Activated CD4-positive, alpha-beta T cell treated with anti-CD3 and anti-CD28 coated beads for 24 hours (primary cell): ENCODE measurements around the gene CUL9.

Experiments
- DNase-seq, 2 donors: peaks; one replicate each; pipeline ENCODE4 v3.0.0-alpha.2; 2020; ENCODE audit warnings: low read depth in 2 of 2

CUL9 gene

DNA sequence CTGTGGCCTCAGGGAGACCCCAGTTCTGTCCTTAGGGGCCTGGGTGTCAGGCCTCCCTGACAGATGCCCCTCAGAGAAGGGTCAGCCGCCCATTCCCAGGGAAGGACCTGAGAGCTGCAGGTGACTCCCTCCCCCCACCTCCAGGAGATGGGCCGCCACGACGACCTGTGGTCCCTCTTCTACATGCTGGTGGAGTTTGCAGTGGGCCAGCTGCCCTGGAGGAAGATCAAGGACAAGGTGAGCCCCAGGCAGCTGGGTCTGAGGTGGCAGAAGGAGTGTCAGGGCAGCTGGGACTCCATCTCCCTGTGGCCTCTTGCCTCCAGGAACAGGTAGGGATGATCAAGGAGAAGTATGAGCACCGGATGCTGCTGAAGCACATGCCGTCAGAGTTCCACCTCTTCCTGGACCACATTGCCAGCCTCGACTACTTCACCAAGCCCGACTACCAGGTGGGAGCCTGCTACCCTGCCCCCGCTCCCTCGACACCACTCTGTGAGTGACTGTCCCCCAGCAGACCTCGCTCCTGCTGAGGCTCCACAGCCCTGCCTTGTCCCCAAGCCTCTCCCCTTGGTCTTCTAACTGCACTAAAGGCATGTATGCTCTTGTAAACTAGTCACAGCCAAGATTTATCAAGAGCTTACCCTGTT, 73.5 kb downstream of the CUL9 start:
- no peak for DNase-seq

DNA sequence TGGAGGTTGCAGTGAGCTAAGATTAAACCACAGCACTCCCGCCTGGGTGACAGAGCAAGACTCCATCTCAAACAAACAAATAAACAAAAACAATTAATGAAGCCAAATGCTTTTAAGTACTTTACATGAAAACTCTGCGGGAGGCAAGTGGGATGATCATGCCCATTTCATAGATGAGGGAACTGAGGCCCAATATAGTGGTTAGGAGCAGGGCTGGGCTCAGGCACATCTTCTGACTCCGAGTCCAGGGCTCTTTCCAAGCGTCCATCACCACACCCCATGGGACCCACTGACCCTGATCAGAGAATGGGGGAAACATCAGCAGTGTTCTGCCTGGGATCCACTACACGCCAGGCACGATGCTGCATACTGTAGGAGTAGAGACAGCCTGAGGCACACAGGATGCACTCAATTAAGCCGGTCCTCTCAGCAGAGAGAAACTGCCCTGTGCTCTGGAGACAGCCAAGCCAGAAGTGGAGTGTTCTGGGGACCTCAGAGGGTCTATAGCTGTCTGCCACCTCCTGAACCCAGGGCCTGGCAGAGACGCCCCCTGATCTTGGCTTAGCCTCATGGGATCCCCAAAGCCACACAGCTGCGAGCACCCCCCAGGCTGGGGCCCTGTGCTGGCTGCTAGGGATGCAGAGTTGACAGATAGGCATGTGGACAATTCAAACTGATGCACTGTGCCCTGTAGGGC, 74.8 kb downstream of the CUL9 start:
- no peak for DNase-seq

DNA sequence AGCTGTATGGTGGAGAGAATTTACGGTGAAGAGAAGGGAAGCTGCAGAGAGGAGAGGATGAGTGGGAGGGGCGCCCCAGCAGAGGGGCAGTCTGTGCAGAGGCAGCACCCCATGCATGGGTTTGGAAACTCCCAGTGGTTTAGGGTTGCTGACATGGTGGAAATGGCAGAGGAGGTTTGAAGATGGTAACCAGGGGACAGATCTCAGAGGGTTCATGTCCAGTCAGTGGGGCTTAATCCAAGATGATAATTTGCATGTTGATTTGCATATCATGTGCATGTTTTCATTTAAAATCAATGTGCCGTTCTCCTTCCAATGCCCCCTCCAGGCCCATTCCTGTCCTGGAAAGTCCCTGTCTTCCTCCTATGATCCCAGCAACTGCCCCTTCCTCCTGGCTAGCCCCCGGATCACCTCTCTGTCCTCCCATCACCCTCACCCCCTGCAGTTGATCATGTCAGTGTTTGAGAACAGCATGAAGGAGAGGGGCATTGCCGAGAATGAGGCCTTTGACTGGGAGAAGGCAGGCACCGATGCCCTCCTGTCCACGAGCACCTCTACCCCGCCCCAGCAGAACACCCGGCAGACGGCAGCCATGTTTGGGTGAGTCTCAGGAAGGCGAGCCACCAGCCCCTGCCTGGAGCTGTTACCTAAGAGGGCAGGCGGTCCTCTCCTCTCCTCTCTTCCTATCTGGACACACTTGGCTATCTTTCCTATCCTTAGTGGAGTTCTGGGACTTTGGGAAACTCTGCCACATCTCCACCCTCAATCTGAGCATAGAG, 75.6 kb downstream of the CUL9 start:
- no peak for DNase-seq

DNA sequence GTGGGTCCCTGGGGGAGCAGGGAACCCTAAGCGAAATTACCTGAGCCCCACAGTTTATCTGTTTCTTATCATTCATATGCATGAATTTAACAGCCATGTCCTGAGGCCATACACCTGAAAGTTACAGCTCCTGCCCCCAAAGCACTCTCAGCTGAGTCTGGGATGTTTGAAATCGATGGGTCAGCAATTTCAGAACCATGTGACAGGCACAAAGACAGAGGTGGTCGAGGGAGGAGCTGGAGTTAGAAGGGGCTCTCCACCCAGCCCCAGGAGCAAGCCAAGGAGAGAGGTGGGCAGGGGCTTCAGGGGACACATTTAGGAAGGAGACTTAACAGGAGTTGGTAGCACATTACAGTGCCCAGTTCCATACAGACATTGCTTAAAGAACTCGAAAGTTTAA, 76.2 kb downstream of the CUL9 start:
- DNase-seq = no peak

DNA sequence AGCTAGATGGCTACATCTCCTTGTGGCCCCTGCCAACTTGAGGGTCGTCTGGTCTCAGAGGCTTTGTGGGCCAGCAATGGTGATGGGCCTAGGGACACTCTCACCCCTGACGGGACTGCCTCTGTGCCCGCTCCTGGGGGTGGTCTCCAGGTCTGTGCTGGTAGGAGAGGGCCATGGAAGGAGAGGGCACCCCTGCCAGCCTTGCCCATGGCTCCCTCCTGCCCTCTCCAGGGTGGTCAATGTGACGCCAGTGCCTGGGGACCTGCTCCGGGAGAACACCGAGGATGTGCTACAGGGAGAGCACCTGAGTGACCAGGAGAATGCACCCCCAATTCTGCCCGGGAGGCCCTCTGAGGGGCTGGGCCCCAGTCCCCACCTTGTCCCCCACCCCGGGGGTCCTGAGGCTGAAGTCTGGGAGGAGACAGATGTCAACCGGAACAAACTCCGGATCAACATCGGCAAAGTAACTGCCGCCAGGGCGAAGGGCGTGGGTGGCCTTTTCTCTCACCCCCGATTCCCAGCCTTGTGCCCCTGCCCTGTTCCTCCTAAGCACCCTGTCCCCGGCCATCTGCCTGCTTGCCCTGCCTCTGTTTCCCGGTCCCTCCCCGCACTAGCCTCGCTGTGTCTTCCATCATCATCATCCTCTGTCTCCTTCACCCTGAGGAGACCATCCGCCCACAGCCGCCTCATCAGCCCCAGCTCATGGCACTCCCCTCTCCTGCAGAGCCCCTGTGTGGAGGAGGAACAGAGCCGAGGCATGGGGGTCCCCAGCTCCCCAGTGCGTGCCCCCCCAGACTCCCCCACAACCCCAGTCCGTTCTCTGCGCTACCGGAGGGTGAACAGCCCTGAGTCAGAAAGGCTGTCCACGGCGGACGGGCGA, 77.1 kb downstream of the CUL9 start:
- no peak for DNase-seq

DNA sequence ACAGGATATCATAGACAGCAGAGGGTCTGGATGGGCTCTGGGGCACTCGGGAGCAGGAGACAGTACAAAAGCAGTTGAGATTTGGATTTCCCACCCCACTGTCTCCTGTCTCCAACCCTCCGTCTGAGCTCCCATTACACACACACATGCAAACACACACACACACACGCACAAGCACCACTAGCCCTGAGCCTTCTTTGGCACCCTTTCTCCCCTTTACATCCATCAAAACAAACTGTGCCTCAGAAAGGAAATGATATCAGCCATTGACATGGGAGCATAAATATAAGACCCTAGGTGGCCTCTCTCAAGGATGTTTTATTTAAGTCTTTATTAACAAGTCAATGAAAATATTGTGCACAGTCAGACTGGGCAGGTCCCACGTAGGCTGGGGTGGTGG, 78.8 kb downstream of the CUL9 start:
- DNase-seq = no peak

DNA sequence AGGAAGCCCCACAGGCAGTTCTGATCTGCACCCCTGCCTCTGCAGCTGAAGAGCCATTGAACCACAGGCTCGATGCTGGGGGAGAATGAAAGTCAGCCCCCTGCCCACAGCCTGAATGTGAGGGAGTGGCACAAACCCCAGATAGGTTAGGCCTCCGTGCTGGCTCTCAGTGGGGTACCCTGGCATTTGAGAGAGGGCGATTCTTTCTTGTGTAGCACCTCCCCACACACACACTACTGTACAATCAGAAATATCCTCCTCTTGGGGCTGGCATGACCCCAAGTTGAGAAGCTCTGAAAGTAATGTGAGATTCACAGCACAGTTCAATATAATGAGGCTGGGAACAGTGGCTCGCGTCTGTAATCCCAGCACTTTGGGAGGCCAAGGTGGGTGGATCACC, 79.2 kb downstream of the CUL9 start:
- no peak for DNase-seq

DNA sequence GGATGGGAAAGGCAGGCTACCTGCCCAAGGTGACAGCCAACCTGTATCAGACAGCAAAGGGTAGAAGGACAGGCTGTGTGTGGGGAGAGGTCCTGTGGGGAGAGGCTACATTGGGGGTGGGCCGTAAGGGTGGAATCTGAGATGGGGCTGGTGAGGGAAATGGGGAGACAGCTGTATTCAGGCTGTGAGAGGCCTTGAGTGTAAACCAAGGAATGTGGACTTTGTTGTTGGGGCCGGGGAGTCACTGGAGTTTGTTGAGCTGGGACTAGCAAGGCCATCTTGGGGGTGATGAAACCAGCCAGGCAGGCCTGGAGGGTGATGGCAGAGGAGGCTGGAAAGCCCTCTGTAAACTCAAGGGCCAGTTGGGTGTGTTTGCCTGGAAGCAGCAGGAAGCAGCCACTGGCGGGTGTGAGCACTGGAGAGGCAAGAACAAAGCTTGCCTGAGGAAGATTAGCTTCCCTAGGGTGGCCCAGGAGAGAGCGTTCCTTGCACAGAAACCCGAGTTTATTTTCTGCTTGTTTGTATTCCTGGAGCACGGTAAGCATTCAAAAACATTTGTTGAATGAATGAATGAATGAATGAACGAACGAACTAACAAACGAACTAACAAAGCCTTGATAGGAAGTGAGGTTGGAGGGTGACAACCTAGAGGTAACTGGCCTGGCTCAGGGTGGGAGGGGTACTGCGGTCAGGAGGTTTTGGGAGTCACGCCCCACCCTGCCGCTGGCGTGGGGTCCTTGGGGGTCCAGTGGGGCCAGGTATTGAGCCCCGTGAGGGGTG, 80.2 kb downstream of the CUL9 start:
- DNase-seq = no peak

DNA sequence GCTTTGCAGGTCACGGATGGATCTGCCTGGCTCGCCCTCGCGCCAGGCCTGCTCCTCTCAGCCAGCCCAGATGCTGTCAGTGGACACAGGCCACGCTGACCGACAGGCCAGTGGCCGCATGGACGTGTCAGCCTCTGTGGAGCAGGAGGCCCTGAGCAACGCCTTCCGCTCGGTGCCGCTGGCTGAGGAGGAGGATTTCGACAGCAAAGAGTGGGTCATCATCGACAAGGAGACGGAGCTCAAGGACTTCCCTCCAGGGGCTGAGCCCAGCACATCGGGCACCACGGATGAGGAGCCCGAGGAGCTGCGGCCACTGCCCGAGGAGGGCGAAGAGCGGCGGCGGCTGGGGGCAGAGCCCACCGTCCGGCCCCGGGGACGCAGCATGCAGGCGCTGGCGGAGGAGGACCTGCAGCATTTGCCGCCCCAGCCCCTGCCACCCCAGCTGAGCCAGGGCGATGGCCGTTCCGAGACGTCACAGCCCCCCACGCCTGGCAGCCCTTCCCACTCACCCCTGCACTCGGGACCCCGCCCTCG, 80.9 kb downstream of the CUL9 start:
- DNase-seq = no peak

DNA sequence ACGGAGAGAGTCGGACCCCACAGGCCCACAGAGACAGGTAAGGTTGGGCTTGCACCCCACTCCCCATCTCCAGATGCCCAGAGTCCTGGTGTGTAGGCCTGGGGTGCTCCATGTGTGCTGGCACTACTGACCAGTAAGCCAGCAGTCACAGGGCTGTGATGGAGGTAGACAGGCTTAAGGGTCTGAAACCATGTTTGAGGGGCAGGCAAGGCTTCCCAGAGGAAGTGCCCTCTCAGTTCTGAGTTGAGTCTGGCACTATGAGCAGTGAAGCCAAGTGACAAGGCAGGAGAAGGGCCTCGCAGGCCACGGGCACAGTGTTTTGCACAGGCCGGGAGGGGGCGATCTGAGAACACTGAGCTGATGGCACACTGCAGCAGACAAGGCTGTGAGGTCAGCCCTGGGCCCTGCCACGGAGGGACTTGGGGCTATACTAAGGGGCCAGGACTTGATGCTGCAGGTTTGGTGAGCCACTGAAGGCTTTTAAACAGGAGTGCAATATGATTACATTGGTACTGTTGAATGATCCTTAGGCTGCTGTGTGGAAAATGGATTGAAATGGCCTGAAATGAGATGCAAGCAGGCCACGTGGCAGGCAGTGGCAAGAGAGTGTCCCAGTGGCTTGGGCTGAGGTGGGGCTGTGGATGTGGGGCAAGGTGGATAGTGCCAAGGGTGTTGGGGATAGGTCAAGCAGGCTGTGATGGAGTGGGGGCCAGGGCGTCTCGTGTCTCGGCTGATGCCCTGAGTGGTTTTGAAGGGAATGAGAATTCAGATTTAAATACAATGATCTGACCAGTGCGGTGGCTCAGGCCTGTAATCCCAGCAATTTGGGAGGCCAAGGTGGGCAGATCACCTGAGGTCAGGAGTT, 81.5 kb downstream of the CUL9 start:
- peak; percentile 59 to 70 for DNase-seq

DNA sequence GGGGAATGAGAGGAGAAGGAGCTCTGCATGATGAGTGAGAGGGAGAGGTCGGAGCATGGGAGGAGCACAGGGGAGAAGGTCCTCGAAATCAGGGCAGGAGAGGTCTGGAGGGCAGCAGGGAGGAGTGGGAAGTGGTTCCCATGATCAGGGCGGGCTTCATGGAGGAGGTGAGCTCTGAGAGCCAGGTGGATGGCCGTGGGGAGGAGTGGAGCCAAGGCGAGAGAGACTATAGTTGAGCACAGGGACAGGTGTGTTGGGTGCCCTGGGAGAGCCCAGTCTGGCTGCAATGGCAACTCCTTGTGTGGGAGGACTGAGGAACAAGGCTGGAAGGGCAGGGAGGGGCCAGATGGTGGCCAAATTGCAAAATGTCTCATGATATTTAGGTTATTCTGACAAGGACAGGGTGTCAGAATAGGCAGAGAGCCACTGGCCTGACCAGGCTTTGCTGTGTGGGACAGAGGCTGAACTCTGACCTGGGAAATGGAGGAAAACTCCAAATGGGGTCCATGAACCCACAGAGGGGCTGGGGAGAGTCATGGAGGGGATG, 82.7 kb downstream of the CUL9 start:
- DNase-seq = no peak

DNA sequence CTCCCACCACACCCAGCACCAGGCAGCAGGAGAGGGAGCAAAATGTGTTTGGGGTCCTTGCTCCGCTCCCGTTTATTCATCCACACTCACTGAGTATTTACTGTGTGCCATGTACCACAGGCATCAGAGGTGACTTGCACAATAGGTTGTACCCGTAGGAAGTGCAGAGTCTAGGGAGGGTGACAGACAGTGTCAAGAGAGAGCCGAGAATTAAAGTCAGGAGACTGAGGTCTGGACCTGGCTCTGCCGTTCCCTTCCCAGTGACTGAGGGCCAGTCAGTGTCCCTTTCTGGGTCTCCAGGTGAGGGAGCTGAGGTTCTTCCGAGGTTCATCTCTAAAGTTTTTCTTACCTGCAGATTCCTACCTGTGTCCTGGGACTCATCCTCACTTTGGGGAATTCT, 83.6 kb downstream of the CUL9 start:
- no peak for DNase-seq

DNA sequence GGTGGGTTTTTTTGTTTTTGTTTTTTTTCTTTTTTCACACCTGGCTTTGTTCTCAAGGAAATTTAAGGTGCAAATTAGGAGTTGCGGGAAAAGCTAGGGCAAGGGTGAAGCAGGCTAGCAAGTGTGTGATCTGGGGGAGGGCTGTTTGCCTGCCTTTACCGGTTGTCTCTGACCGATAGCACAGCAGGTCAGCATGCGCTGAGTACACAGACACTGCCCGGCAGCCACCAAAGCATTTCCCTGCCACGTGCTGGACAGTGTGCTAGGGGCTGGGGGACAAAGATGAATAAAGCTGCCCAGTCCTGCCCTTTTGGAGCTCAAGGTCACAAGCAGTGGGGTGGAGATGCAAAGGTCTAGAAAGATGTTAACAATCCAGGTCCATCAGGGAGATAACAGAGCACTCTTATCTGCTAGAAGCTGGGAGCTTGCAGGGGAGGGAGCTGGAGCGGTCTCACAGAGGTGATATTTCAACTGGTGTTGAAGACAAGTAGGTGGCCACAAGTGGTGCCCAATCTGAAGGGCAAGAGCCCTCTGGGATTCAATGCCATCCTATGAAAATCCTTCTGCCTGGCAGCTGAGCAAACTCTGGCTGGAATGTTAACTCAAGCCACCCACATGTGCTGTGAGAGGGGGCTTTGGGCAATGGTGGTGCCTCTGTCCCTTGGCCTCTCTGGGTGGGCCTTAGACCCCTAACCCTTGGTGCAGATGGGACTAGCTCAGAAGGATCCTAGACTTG, 85.8 kb downstream of the CUL9 start:
- no peak for DNase-seq

DNA sequence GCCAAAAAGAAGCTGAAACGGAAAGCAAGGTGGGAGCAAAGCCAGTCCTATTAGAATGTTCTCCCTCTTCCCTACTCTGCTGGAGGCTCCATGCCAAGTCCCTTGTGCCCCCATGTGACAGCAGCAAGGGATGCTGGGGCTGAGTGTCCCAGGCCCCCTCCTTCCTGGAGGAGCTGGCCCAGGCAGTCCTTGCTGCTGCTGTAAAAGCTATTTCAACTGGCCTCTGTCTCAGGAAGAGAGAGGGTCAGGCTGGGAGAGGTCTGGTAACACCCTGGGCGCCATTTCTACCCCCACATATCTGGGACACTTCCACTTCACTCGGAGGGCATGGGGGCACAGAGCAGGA, 86.3 kb downstream of the CUL9 start:
- DNase-seq = no peak

DNA sequence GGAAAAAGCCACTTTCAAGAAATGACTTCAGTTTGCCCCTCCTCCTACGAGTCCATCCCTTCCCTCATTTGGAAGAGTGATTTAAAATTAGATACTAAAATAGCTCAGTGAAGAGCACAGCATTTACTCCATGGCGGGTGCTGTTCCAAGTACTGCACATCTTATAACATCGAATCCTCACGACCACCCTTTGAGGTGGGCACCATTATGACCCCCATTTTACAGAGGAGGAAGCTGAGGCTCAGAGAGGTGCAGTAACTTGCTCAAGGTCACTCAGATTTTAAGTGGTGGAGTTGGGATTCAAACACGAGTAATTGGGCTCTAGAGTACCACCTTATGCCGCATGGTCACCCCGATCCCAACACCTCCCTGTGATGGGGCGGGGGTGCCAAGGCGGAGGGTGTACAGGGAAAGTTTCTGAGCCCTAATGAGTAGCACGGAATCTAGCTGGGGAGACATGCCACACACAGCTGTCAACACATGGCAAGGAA, 86.8 kb downstream of the CUL9 start:
- no peak for DNase-seq

DNA sequence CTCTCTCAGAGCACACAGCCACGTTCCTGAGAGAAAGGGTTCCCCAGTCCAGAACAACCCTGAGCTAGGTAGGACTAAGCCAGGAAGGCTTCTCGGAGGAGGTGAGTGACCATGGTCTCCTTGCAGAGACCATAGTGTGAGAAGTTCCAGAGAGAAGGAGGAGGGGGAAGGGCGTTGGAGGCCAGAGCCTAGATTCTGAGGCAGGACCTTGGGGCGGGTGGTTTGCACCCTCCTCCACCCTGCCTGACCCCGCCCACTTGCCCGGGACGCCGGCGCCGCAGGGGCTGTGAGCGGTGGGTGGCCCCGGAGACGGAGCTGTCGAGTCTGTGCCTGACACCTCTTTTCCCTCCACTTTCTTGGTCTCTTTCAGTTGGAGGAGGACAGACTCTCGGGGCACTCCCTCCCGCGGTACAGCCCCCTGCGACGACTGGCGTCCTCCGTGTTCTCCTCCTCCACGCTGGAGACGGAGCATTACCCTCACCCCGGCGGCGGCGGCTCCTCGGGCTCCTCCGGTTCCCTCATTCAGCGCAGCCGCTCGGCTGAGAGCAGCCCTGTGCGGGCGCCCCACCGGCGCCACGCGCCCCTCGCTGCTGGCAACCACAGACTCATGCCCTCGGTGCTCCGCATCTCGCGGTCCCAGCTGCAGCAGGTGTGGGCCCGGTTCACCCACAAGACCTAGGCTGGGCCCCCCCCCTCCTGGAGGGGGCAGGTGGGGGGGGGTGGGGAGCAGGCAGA, 87.4 kb downstream of the CUL9 start:
- peak in 1 of 2 donors; percentile 19 for DNase-seq

DNA sequence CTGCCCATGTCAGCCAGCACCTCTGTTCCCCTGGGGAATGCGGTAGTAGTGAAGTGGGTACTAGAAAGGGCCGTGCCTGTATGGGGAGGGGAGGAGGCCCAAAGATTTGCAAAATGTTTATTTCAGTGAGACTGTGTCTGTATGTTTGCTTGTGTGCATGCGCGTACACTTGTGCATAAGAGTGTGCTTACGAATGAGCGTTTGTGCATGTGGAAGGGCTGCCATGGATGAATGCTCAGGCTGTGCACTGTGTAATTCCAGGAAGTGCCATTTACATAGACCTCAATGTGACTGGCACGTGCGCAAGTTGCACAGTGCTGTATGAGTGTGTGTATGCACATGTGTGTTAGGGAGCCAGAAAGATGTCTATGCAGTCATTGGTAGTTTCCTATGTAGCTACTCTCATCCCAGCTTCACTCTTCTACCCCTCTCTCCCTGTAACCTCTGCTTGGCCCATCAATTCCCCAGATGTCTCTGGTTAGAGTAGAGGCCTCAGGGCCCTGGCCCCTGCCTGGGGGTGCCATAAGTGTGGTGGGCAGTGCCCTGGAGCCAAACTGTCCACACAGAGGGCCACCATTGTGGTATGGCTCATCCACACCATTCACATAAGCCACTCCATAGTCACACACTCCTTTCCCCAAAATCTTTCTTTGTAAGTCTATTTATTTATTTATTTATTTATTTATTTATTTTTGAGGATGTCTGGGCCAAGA, 89.3 kb downstream of the CUL9 start:
- no peak for DNase-seq

DNA sequence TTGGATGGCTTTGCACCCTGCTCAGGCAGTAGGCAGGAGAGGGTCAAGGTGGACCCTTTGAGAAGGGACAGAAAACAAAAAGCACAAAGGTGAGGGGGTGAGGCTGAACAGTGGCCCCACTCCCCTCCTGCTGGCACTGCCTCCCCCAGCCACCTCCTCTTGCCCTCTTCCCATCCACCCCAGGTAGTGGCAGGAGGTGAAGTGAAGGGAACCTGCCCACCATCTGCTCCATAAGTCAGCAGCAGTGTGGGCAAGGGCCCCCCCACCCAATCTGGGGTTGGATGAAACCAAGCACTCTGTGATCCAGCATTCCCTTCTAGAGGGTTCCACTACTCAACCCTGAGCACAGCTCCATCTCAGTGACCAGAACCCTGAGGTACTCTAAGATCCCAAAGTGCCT, 89.9 kb downstream of the CUL9 start:
- DNase-seq = no peak
